GM19043 (cell line): ENCODE results near the gene NKAIN4.

Experiments used
- ATAC-seq: cut with Tn5 transposase; IDR thresholded peaks from one replicate; pipeline ENCODE4 v1.9.1; 2021; ENCODE audit warnings: low read depth; ENCODE audit not compliant: unreplicated experiment

Gene NKAIN4

DNA sequence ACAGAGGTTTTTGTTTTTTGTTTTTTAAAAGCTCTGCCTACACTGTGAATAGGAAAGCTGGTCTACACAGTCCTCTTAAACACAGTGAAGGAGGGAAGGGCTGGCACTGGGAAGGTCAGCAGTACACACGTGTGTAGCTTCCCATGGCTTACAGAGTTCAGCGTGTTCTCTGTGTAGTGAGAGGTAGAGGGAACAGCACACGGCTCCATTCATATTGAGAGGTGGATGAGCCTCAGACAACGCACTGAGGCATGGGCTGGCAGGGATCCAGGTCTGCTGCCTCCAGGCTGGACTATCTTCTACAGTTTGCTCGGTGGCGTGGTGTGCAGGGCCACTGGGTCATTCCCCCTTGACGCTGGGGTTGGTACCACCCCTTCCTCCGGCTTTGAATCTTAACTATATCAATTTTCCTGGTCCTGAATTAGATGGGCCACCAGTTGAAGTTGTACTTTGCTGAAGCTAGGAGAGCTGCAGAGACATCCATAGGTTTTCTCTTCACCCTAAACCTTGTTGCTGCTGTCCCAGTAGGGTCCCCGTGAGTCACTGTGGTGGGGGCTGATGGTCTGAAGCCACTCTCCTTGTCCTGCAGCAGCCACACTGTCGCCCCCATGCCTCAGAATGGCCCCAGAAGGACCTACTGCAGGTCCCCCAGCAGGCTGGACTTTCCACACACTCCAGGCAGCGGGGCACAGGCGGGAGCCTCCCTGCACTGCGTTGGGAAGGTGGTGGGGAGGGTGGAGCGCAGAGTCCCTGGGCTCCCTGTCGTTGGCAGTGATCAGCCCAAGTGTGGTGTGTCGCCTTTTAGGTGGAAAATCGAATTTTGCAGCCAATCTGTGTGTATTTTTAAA, 20.3 kb upstream of the NKAIN4 start:
- no peak for ATAC-seq

DNA sequence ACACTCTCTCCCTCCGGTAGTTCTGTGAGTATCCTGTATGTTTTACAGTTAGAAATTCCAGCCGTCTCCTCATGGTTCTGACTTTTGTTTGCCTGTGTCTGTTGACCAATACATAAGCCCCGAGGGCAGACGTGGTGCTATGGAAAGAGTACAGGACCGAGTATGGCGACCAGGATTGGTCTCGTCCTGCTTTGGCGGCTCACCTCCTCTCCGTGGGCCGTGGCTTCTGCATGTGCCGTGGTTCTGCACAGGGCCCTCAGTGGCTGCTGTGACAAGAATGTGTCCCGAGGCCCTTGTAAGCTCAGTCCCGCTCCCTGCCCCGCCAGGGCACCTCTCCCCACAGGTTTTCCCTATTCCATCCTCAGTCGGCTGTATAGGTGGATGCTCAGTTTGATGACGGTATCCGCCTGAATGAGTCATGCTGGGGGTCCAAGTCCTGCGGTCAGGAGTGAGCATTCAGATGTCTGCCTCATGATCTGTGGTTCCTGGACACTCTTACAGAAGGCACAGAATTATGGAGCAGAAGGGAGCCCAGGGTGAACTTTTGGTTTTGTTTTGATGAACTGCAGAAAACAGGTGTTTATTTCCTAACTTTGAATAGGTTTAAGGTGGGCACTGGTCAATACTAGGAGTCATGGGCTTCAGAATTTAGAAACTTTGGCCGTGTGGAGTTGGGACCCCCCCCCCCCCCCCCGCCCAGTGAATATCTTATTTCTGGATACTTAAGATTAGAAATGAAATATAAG, 19.5 kb upstream of the NKAIN4 start:
- ATAC-seq: no peak

DNA sequence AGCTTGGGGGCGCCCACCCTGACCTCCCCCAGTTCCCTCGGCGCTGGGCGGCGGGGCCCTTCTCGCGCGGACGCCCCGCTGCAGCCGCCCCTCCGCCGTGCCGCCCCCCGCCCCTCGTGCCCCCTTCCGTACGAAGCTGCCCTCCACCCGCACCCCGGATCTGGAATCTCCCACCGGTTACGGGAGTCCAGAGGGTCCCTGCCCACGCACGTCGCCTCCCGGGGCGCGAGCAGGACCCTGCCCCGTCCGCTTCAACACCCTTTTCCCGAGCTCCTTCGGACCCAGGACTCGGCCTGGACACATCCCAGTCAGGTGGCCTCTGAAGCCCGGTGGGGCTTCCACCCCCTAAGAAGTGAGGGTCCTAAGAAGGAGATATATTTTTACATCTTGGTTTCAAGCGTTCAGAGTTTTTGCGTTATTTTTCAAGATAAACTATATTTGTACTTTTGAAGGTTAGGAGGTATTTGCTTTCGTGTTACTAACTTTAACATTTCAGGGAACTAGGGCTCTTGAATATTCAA, 18.9 kb upstream of the NKAIN4 start:
- no peak for ATAC-seq

DNA sequence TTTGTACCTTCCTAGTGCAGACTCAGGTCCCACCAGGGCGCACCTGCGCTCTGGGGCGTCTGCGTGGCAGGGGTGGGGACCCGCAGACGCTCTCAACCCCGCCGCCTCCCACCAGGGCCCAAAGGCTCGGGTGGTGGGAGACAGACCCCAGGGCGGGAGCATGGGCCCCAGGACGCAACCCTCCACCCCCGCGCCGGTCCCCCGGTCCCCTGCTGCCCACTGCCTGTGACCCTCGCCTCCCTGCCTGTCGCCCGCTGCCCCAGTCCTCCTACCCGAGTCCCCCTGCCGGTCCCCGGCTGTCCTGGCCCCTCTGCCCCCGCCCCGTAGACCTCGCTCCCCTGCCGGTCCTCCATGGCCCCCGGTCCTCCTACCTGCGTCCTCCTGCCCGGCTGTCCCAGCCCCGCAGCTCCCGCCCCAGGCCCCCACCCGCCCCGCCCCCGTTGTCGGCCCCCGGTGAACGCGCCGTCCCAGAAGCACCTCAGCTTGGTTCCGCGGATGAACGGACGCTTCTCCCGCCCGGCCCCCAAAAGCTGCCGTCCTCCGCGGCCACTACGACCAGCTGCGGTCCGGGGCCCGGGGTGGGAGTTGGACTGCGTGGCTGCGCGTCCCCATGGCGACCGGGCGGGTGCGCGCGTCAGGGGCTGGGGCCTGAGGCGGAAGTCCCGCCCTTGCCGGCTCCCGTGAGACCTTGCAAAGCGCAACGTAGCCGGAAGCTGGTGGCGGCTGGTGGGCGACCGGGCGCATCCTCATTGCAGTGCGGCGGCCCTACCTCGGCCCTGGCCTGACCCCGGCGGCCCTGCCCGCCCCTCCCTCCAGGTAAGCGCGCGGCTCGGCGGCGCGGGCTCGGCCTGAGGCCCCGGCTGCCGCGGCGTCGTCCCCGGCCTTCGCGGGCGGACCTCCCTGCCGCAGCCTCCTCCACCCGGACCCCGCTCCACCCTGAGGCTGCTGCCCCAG, 18.1 kb upstream of the NKAIN4 start, which contains the start of gene ARFGAP1:
Gene ARFGAP1, plus strand, starts transcription at position 709 of the 954 bp plus-strand sequence. CDS start 2,768 bp downstream, outside the sequence.
- ATAC-seq: peak; percentile 90

- no peak for ATAC-seq
Measured at GRCh38 chr20:63270606-63271325, 16.5 kb upstream of the NKAIN4 start.

- ATAC-seq: no peak
Measured at GRCh38 chr20:63269724-63270123, 15.5 kb upstream of the NKAIN4 start.

DNA sequence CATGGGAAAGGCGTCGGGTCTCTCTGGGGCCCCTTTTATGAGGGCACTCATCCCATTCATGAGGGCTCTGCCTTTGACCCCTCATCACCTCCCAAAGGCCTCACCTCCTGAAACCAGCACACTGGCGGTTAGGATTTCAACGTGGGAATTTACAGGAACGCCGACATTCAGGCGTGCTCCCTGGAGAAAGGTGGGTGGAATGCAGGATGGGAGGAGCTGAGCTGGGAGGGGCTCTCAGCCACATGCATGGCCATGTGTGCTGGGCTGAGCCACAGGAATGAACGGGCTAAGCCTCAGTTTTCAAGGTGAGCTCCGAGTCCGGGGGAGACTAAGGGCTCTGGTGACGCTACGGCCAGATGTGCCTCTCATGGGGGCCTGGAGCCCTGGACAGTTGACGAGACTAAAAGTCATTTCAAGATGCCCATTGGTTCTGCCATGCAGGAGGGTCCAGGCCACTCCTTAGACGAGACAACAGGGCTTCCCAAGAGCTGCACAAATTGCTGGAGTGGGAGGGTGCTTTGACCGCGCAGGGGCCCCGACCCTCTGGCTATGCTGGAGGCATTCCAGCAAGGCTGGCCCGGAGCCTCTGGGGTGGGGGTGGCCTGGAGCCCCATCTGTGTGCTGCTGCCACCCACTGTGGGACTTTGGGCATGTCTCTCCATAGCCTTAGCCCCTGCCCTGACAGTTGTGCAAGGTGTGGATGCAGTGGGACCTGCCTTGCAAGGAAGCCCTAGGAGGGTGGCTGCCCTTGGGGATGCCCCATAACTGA, 14.6 kb upstream of the NKAIN4 start:
- no peak for ATAC-seq

GRCh38 chr20:63268256-63268655, 14.0 kb upstream of the NKAIN4 start:
- no peak for ATAC-seq

- no peak for ATAC-seq
Measured at GRCh38 chr20:63267691-63268090, 13.4 kb upstream of the NKAIN4 start.

DNA sequence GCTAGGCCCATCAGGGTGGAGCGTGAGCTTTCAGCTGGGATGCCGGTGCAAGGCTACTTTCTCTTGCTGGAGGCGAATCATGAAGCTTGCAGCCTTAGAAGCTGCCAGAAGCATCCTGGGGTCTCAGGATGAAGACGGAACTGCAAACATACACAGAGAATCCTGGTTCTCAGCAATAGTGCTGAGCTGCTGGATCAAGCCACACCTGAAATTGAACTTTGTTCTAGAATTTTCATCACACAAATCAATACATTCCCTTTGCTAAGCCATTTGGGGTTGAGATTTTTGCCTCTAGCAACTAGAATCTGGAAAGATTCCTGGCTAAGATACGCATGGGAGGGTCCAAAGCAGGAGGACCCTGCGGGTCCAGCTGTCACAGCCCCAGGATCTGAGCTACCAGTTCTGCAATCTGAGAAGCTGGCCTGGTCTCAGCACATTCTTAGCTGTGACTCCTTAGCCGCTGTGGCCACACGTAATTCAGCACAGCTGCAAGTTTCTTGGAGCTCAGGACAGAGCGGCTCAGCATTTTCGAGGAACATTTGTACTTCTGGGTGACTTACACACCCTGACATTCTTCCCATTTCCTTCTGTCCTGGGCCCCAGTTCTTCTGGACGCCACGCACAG, 11.7 kb upstream of the NKAIN4 start:
- no peak for ATAC-seq

- ATAC-seq: no peak
Measured at GRCh38 chr20:63264519-63264918, 10.3 kb upstream of the NKAIN4 start.

DNA sequence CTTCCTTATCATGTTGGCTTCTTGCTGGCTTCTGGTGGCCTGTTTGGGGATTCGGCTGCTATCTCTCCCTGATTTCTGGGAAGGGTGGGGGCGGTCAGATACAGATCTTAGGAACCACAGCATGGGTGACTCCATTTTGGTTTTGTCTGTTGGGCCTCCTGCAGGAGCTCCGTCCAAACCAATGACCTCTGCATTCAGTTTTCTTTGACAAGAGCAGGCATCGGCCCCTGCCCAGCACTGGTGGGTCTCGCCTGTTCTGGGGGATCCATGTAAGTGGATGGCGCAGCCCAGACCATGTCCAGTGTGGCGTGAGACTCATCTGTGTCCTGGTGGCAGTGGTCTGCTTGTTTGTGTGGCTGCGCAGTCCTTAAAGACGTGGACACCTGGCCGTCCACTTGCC, 9.7 kb upstream of the NKAIN4 start:
- ATAC-seq: no peak

- no peak for ATAC-seq
Measured at GRCh38 chr20:63262836-63263235, 8.6 kb upstream of the NKAIN4 start.

- no peak for ATAC-seq
Measured at GRCh38 chr20:63261795-63262528, 7.7 kb upstream of the NKAIN4 start.

DNA sequence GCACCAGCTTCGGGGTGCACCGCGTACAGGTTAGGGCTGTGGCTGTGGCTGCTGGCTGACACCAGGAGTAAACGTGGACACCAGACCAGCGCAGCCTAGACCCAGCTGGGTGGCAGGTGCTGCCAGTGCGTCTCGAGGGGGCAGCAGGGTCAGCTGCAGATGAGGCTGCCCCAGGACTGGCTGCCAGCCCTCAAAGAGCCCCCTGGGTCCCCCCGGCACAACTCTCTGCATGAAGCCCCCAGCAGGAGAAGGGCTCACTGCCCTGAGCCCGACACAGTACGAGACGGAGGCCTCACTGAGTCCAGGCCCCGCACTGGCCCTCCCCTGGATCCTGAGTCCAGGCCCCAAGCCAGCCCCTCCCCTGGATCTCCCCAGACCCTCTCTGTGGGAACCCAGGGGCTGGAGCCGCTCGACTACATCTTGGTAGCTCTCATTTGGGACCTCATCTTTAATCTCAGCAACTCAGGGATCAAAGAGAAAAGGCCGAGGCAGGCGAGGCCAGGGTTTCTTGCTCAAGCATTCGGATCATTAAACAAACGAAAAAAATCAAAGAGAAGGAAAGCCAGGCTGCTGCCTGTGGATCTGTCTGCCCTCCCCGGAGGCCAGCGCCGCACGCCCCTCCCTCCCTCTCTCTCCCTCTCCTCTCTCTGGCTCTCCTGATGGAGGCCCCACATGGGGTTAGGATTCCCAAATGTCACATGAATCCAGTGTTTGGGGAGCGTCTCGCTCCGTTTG, 7.0 kb upstream of the NKAIN4 start:
- ATAC-seq: no peak

- no peak for ATAC-seq
Measured at GRCh38 chr20:63260521-63260920, 6.3 kb upstream of the NKAIN4 start.

DNA sequence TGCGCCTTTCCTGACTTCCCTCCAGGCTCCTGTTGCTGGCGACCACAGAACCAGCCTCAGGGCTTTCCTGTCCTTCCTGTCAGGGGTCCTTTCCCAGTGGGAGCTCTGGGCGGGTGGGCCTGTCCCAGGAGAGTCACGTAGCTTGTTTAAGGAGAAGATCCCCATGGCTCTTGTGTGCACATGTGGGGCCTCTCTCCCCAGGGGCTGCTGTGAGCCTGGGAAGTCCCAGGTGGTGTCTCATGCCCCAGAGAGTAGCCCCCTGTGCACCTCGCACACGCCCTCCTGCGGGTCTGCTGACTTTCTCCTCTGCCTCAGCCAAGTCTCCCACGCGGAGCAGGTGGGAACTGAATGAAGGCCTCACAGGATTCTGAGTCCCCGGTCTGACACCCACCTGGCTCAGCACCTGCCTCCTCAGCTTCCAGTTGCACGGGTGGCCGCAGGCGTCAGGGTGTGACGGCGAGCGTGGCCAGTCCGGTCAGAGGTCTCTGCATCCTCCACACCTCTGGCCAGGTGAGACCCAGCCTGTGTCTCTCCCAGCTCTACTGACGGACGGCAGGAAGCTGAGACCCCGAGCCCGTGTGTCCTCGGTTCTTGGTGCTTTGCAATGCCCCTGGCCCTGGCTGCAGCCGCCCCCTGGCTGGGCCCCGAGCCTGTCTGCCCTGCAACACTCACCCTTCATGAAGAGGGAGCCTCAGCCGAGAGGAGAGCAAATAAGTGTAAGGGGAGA, 5.6 kb upstream of the NKAIN4 start:
- ATAC-seq: no peak
